Medulla oblongata (tissue), 1 donor: Measurements from ENCODE around the gene PRAC1.

Experiments used
- DNase-seq: peaks from one replicate; pipeline ENCODE4 v3.0.0-alpha.2; 2015; ENCODE audit errors: extremely low spot score

PRAC1 gene

DNA sequence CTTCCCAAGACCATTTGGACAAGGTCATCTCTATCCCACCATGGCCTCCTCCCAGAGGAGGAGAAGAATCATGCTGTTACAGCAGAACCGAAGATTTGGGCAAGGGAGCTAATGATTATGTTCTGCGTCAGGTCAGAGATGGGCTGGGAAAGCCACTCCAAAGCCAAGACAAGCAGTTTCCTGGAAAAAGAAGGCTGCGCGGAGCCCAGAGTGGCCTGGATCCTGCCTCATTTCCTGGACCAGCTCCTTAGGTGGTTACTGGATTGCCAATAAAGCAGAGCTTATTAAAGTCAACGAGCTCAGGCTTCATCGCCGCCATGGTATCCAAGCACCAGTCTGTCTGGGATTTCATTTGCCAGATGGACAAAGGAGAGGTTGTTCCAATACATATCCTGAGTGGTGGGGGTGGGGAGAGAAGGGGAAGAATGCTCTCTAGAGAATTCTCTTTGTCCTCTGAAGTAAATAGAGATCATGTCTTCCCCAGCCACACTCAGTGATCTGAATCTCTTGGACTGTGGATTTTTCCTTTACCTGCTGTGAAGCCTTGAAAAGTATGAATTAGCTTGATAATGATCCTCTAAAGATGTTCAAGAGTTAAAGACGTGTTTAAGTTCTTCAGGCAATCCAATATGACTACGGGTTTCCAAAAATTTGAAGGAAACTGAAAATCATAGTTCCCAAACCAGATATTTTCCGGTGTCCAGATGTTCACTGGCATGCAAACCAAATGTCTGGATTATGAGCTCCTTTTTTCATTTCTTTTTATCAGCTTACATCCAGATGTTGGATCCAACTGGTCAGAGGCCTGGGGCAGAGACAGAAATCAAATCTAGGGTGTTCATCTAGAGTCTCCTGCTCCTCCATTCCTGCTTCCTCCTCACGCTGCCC is 17.7 kb downstream of the PRAC1 start:
- DNase-seq, result no peak

DNA sequence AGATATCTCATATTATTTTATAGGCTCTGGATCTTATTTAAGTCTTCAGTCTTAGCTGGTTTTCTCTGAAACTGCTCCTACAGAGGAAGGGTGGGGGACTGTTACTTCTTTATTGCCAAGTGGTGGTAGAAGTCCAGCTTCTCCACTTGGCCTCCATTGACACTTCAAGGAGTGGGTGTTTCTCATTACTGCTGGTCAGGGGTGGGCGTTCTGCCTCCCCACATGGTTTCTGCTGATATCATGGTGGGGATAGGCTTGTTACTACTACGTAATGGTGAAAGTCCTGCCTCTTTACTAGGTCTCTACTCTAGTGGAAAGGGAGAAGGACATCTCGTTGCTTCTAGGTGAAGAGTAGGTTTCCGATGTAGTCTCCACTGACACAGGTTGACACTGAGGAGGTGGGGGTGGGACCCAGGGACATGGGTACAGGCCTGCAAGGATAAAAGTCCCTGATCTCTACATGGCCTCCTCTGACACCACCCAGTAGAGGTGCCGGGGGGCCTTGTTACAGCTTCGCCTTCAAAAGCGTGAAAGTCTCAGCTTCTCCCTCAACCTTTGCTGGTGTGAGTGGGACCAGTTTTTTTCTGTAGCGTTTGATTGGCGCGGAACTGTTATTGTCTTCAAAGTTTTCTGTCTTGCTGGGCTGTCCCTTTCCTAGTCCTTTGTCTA is 20.3 kb downstream of the PRAC1 start:
- no peak for DNase-seq

DNA sequence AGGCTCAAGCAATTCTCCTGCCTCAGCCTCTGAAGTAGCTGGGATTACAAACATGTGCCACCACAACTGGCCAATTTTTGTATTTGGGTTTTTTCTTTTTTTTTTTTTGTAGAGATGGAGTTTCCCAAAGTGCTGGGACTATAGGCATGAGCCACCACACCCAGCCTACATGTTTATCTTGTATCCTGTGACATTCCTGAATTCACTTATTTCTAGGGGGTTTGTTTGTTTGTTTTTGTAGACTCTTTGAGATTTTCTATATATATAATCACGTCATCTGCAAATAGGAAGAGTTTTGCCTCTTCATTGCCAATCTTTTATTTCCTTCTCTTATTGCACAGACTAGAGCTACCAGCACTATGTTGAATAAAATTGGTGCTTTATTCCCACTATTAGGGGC is 29.1 kb downstream of the PRAC1 start:
- DNase-seq, result no peak

DNA sequence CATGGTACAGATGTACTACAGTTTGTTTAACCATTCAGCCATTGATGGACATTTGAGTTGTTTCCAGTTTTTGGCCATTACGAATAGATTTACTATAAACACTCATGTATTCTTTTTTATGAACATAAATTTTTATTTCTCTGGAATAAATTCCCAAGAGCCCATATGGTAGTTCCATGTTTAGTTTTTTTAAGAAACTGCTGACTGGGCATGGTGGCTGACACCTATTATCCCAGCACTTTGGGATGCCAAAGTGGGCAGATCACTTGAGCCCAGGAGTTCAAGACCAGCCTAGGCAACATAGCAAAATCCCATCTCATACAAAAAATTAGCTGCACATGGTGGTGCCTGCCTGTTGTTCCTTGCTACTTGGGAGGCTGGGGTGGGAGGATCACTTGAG is 30.3 kb downstream of the PRAC1 start:
- DNase-seq, result no peak

DNA sequence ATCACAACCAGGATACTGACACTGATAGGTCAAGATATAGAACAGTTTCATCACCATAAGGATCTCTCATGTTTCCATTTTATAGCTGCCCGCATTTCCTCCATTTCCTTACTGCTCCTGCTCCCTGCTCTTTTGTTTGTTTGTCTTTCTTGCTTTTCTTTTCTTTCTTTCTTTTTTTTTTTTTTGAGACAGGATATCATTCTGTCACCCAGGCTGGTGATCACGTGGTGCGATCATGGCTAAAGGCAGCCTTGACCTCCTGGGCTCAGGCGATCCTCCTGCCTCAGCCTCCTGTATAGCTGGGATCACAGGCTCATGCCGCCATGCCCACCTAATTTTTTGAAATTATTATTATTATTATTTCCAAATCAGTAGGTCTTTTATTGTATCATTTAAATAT is 31.7 kb downstream of the PRAC1 start:
- no peak for DNase-seq

DNA sequence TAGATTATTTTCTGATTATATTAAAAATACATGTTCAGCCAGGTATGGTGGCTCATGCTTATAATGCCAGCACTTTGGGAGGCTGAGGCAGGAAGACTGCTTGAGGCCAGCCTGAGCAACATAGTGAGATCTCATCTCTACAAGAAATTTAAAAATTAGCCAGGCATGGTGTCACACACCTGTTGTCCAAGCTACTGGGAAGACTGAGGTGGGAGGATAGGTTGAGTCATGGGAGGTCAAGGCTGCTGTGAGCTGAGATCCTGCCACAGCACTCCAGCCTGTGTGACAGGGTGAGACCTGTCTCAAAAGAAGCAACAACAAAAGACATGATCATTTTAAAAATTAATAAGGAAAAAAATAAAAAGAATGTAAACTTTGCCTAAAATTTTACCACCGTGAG is 40.7 kb downstream of the PRAC1 start:
- no peak for DNase-seq

DNA sequence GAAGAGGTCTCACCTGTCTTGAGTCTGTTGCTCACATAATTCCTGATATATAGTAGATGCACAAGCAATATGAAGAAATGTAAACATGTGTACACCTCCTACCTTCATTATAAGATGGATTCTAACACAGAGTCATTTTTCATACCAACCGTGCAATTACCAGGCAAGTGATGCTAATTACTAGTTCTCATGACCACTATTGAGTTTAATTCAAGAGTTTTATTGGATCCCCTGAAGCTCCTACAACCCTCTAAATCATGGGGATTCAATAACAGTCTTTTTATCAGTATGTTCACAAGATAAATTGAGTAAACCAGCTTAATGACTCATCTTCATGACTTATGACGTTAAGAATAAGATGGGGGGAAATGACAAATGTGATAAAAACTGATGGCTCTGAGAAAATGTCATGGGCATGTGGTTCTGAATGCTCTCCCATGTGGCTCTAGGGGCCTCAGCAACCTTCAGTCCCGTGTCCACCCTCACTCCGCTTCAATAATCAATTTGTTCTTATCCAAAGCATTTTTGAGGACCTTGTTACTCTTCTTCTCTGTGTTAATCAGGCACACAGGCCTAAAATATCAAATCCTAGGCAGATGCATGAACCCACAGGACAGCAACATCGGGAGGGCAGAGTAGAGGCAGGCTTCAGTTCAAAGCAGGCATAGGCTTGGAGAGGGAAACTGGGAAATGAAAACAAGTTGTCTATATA is 42.8 kb downstream of the PRAC1 start:
- DNase-seq, result no peak

DNA sequence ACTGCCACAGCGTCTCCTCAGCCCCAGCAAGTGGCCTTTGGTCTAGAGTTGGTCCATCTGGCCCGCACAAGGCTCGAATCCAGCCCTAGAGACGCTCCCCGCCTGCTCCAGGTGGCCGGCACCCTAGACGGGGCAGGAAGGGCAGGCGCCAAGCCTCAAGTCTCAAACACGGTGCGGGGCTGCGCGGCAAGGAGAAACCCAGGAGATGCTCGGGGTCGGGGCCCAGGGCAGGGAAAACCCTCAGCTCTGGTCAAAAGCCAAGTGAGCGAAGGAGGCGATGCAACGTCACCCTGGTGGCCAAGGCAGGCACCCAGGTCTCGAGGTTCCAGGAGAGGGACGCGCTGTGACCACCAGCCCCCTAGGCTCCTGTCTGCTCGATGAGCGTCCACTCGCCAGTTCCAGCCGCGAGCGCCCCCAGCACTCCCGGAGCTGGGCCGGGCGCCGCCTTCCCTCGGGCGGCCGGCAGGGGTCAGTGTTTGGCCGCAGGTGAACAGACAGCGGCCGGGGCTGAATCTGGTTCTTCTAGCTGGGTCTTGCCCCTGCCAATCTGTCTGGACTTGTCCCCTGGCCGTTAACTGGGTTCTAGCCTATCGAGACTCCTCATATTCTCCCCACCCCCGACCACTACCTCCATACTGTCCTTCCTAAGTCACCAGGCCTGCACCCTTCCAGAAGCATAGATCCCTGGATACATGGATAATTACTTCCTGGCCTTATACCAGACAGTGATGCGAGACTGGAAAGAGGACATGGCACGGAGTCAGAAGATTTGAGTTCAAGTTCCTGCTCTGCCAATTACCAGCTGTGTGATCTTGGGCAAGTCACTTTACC is 44.0 kb downstream of the PRAC1 start:
- DNase-seq, result peak; percentile 56

DNA sequence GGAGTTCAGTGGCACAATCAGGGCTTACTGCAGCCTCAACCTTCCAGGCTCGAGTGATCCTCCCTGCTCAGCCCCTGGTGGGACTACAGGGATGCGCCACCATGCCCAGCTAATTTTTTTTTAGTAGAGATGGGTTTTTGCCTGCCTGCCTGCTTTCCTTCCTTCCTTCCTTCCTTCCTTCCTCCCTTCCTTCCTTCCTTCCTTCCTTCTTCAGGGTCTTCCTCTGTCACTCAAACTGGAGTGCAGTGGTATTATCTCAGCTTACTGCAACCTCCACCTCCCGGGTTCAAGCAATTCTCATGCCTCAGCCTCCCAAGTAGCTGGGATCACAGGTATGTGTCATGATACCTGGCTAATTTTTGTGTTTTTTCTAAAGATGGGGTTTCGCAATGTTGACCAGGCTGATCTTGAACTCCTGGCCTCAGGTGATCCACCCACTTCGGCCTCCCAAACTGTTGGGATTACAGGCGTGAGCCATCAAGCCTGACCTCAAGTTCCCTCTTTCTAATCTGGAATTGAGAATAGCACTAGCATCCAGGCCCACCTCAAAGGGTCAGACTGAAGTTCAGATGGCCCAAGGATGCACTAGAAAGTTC is 45.3 kb downstream of the PRAC1 start:
- no peak for DNase-seq

DNA sequence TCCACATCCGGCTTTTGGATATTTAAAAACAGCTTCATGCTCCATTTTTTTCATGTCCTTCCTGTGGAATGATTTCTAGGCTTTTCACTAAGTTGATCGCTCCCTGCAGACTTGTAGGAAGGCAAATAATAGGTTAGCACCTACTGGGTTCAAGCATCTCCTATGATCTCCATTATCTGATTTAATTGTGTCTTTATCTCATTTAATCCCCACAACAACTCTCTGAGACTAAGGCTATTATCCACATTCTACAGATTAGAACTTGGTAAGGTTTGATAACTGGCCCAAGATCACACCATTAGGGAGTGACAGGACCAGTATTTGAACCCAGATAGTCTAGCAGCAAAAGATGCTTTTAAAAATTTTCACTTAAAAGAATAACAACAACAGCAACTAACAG is 50.0 kb downstream of the PRAC1 start:
- no peak for DNase-seq
